GM12878 (cell line): ENCODE data around the gene INPP5D. TPM values are rescaled to one million over a fixed set of nuclear protein-coding genes. Genes with fewer than 3 reads are reported as not detected.

Experiments
- ATAC-seq: fragments of 200-7000 bp; cut with Tn5 transposase; 3 replicates; pipeline ENCODE4 v1.9.1; 2020; ENCODE audit warnings: mild to moderate bottlenecking, moderate library complexity
- BruUV-seq: library from RNA; stranded (reverse); fragments of 400-500 nt; replicated peaks from 2 replicates; lab custom pipeline; 2021; lab: Mats Ljungman, UMichigan
- CTCF ChIA-PET: fragments of 300-600 bp; sonication (Branson Sonifier 250); formaldehyde crosslinking; extraction: SDS; loops from one replicate; lab custom pipeline; 2021; ENCODE audit warnings: inconsistent platforms; lab: Yijun Ruan, JAX
- POLR2A ChIA-PET: fragments of 350-600 bp; formaldehyde crosslinking; extraction: SDS; loops from one replicate; lab custom pipeline; 2021; ENCODE audit warnings: inconsistent platforms; lab: Charles Lee
- RAD21 ChIA-PET: fragments of 300-600 bp; sonication (Branson Sonifier 250); formaldehyde crosslinking; loops from one replicate; lab custom pipeline; 2023; ENCODE audit warnings: antibody characterized with exemption; ENCODE audit not compliant: unreplicated experiment; lab: Charles Lee
- SMC1A ChIA-PET: fragments of 300-600 bp; sonication (Branson Sonifier 250); formaldehyde crosslinking; loops from one replicate; lab custom pipeline; 2023; ENCODE audit not compliant: unreplicated experiment, uncharacterized antibody; lab: Charles Lee
- DNase-seq: peaks from one replicate; pipeline ENCODE4 v3.0.0-alpha.2; 2011; ENCODE audit warnings: low read depth, low spot score
- FAIRE-seq: peaks from 3 replicates; lab custom pipeline; 2011; peaks lifted over from hg19 to GRCh38; lab: Jason Lieb, UNC
- H2AFZ ChIP-seq: 2 replicates; pipeline ENCODE4 v1.6.0; 2011; ENCODE audit warnings: low read depth, low read length, control low read depth; ENCODE audit not compliant: control insufficient read depth
- H3K27ac ChIP-seq: 2 replicates; pipeline ENCODE4 v1.5.1; 2011; ENCODE audit warnings: control low read depth; ENCODE audit not compliant: control insufficient read depth, insufficient read depth
- H3K27me3 ChIP-seq, 2 experiments: replicated peaks in 1 of 2; 2 replicates each; pipeline versions ENCODE4 v1.6.0 to v1.6.1; 2011; ENCODE audit warnings: low read length in 1 of 2; ENCODE audit not compliant: control insufficient read depth in 2 of 2, insufficient read depth in 2 of 2
- H3K36me3 ChIP-seq, 2 experiments: 2 replicates each; pipeline ENCODE4 v1.5.1; 2011; ENCODE audit warnings: low read length in 1 of 2; ENCODE audit not compliant: control insufficient read depth in 2 of 2, insufficient read depth in 2 of 2
- H3K4me1 ChIP-seq: 2 replicates; pipeline ENCODE4 v1.6.1; 2011; ENCODE audit warnings: mild to moderate bottlenecking, low read length, moderate library complexity, mixed read lengths; ENCODE audit not compliant: control insufficient read depth, insufficient read depth
- H3K4me2 ChIP-seq: 2 replicates; pipeline ENCODE4 v1.6.0; 2011; ENCODE audit warnings: control low read depth; ENCODE audit not compliant: control insufficient read depth, insufficient read depth
- H3K4me3 ChIP-seq: fragments of 200-600 bp; sonication (generic); 2 replicates; pipeline ENCODE4 v1.5.1; 2016
- H3K79me2 ChIP-seq: 2 replicates; pipeline ENCODE4 v1.6.0; 2011; ENCODE audit warnings: low read length; ENCODE audit not compliant: control insufficient read depth, insufficient read depth
- H3K9ac ChIP-seq: 2 replicates; pipeline ENCODE4 v1.8.0; 2011; ENCODE audit warnings: low read length, control low read depth, mixed read lengths; ENCODE audit not compliant: control insufficient read depth, insufficient read depth
- H3K9me3 ChIP-seq: replicated peaks from 3 replicates; pipeline ENCODE4 v1.5.1; 2011; ENCODE audit warnings: mild to moderate bottlenecking, low read length; ENCODE audit not compliant: control insufficient read depth, insufficient read depth
- H4K20me1 ChIP-seq: 2 replicates; pipeline ENCODE4 v1.6.0; 2011; ENCODE audit not compliant: control insufficient read depth, insufficient read depth
- ASH2L ChIP-seq: fragments of 300-600, 200-600 bp; sonication (generic); IDR thresholded peaks from 2 replicates; pipeline ENCODE4 v1.6.1; 2017; ENCODE audit warnings: low read depth, mild to moderate bottlenecking, borderline replicate concordance
- ATF2 ChIP-seq: IDR thresholded peaks from 2 replicates; pipeline ENCODE4 v1.6.1; 2012; ENCODE audit warnings: low read length, inconsistent platforms
- CHD2 ChIP-seq: IDR thresholded peaks from 2 replicates; pipeline ENCODE4 v1.6.1; 2011; ENCODE audit warnings: low read depth, low read length, improper control_type of control experiment, borderline replicate concordance
- GATAD2B ChIP-seq: fragments of 450-650 bp; conservative IDR thresholded peaks from 2 replicates; pipeline ENCODE4 v1.6.1; 2017; ENCODE audit warnings: low read depth, mild to moderate bottlenecking, moderate library complexity
- HDAC2 ChIP-seq: fragments of 200-600 bp; sonication (generic); IDR thresholded peaks from 2 replicates; pipeline ENCODE4 v1.6.1; 2017
- IRF5 ChIP-seq: fragments of 450-650 bp; IDR thresholded peaks from 2 replicates; pipeline ENCODE4 v1.6.1; 2017; ENCODE audit warnings: borderline replicate concordance
- MLLT1 ChIP-seq: fragments of 450-650 bp; IDR thresholded peaks from 2 replicates; pipeline ENCODE4 v1.6.1; 2016; ENCODE audit warnings: mild to moderate bottlenecking
- PAX8 ChIP-seq: fragments of 450-650 bp; IDR thresholded peaks from 2 replicates; pipeline ENCODE4 v1.6.1; 2017; ENCODE audit warnings: mild to moderate bottlenecking, moderate library complexity
- SUZ12 ChIP-seq: fragments of 200-600 bp; sonication (generic); IDR thresholded peaks from one replicate; pipeline ENCODE4 v1.6.1; 2018; ENCODE audit warnings: antibody characterized with exemption, mild to moderate bottlenecking; ENCODE audit not compliant: unreplicated experiment
- TCF12 ChIP-seq: IDR thresholded peaks from 2 replicates; pipeline ENCODE4 v1.6.1; 2011; ENCODE audit warnings: low read depth, mild to moderate bottlenecking, low read length
- WRNIP1 ChIP-seq: IDR thresholded peaks from 2 replicates; pipeline ENCODE4 v1.6.1; 2011; ENCODE audit warnings: low read depth, low read length, improper control_type of control experiment, borderline replicate concordance
- WGBS: methylation state at CpG from one replicate; pipeline ENCODE4 v1.1.6; 2016; ENCODE audit warnings: low lambda C conversion rate; ENCODE audit not compliant: insufficient replicate concordance, insufficient coverage; ENCODE audit errors: missing lambda C conversion rate; 5-methylcytosine and 5-hydroxymethylcytosine counted together
- in situ Hi-C: fragments of 300-500 bp; cut with MboI; formaldehyde crosslinking; loops from 9 replicates; pipeline ENCODE4 v1.14.3; 2018; ENCODE audit warnings: mixed read lengths
- intact Hi-C: fragments of 100-400 bp; cut with micrococcal nuclease; formaldehyde crosslinking; loops from one replicate; pipeline ENCODE4 v1.14.2; 2022; ENCODE audit not compliant: unreplicated experiment
- polyA plus RNA-seq, 11 experiments: library from polyadenylated mRNA; depleted of rRNA in 4 of 11; unstranded in 6 of 11; stranded (reverse) in 5 of 11; fragments of >200 nt; fragmentation: Nextera tagmentation in 4 of 11; fragmentation: Illumina TruSeq in 1 of 11; extraction: Ambion mirVana in 4 of 11; extraction: Trizol in 1 of 11; gene quantifications; 1 replicate in 1 of 11; 2 replicates in 10 of 11; pipeline versions ENCODE4 v1.2.1 to v1.2.3, GENCODE V29; 2011 to 2016; ENCODE audit warnings: inconsistent platforms in 2 of 11, missing spikeins in 2 of 11, low read depth in 1 of 11
- total RNA-seq, 4 experiments: library from RNA; depleted of rRNA in 3 of 4; stranded (reverse); fragments of >200 nt in 3 of 4; fragmentation: Illumina TruSeq in 1 of 4; extraction: Trizol in 1 of 4; gene quantifications; 2 replicates each; pipeline versions ENCODE4 v1.2.1 to v1.2.3, GENCODE V29; 2013 to 2021

Gene INPP5D
- total and polyA plus RNA-seq, 10 of the 15 experiments (the other 5 are each of a cell fraction or from before 2014, with no cell fraction given) = 11.8 to 139 (median 88.8) TPM

GRCh38 chr2:233211548-233211895, 151.4 kb downstream of the INPP5D start:
- no peak overlapping the region for H2AFZ ChIP-seq
- POLR2A ChIA-PET = no interaction called here
- TF ChIP-seq TCF12 (no peak), ATF2 (no peak), CHD2 (no peak), GATAD2B (no peak), MLLT1 (no peak), PAX8 (no peak), WRNIP1 (no peak), IRF5 (no peak), SUZ12 (no peak), HDAC2 (no peak), ASH2L (no peak)
- TF ChIP-seq, all 136 proteins: peak for 0
- Histone ChIP-seq H4K20me1 (no peaks in the 10 kb centered on the region), H3K4me2 (no peak overlapping the region), H3K27me3 (no peaks in the 10 kb centered on the region), H3K9ac (no peak overlapping the region), H3K27ac (no peak overlapping the region), H3K9me3 (no peaks in the 10 kb centered on the region), H3K36me3 (peaks cover 6 to 16% of the 10 kb centered on the region in 2 experiments), H3K4me3 (no peak overlapping the region), H3K79me2 (no peaks in the 10 kb centered on the region), H3K4me1 (no peaks in the 10 kb centered on the region; the same call in 1 of the 2 replicates)
- CTCF ChIA-PET = no interaction called here
- DNase-seq (no peak), ATAC-seq (no peak), FAIRE-seq (no peak)
- BruUV-seq = no TSS peak
- WGBS = 99% methylated on average over 3 of the region's 3 CpGs
- intact Hi-C loops (no loop called here), in situ Hi-C loops (no loop called here)
- SMC1A ChIA-PET = no interaction called here
- RAD21 ChIA-PET = no interaction called here
